Stimulated activated CD8-positive, alpha-beta memory T cell treated with anti-CD3 and anti-CD28 coated beads, Interleukin-7, amount 100 ng/mL, for 4 hours (primary cell): Measurements from ENCODE around the gene SH2D4B.

Source experiments
- DNase-seq, 2 donors: peaks; one replicate each; pipeline ENCODE4 v3.0.0-alpha.2; 2020; ENCODE audit warnings: low read depth in 2 of 2

SH2D4B gene

GRCh38 chr10:80633383-80633860, 95.7 kb downstream of the SH2D4B start:
- no peak for DNase-seq

- no peak for DNase-seq
Observed at GRCh38 chr10:80633910-80634309, 96.2 kb downstream of the SH2D4B start.

- DNase-seq: no peak
Observed at GRCh38 chr10:80642661-80643060, 105.0 kb downstream of the SH2D4B start.

GRCh38 chr10:80646366-80646765, 108.7 kb downstream of the SH2D4B start:
- DNase-seq: no peak

GRCh38 chr10:80647173-80647833, 109.6 kb downstream of the SH2D4B start:
- DNase-seq: no peak

GRCh38 chr10:80648106-80648505, 110.4 kb downstream of the SH2D4B start:
- no peak for DNase-seq

- no peak for DNase-seq
Observed at GRCh38 chr10:80649183-80649582, 111.5 kb downstream of the SH2D4B start.

- no peak for DNase-seq
Observed at GRCh38 chr10:80655898-80656297, 118.2 kb downstream of the SH2D4B start.

- DNase-seq: no peak
Observed at GRCh38 chr10:80658068-80658467, 120.4 kb downstream of the SH2D4B start.

- DNase-seq: no peak
Observed at GRCh38 chr10:80659289-80659688, 121.6 kb downstream of the SH2D4B start.

- DNase-seq: no peak
Observed at GRCh38 chr10:80660266-80660665, 122.6 kb downstream of the SH2D4B start.

GRCh38 chr10:80660736-80661135, 123.0 kb downstream of the SH2D4B start:
- DNase-seq: no peak

GRCh38 chr10:80661526-80661925, 123.8 kb downstream of the SH2D4B start:
- DNase-seq: no peak

- DNase-seq: peak; percentile 40 to 43
Observed at GRCh38 chr10:80662429-80663261, 124.9 kb downstream of the SH2D4B start.

- DNase-seq: peak in 1 of 2 donors; percentile 6
Observed at GRCh38 chr10:80664071-80664680, 126.5 kb downstream of the SH2D4B start.

GRCh38 chr10:80669485-80669884, 131.8 kb downstream of the SH2D4B start:
- no peak for DNase-seq

GRCh38 chr10:80670774-80671173, 133.1 kb downstream of the SH2D4B start:
- no peak for DNase-seq

GRCh38 chr10:80671847-80672246, 134.1 kb downstream of the SH2D4B start:
- DNase-seq: no peak

GRCh38 chr10:80672613-80673012, 134.9 kb downstream of the SH2D4B start:
- DNase-seq: no peak

- DNase-seq: no peak
Observed at GRCh38 chr10:80674809-80675208, 137.1 kb downstream of the SH2D4B start.

- no peak for DNase-seq
Observed at GRCh38 chr10:80681142-80681541, 143.4 kb downstream of the SH2D4B start.

- DNase-seq: no peak
Observed at GRCh38 chr10:80684259-80684658, 146.6 kb downstream of the SH2D4B start.

GRCh38 chr10:80685355-80685754, 147.7 kb downstream of the SH2D4B start:
- DNase-seq: no peak
